Ishikawa (cell line): ENCODE measurements around the gene GTF3C6.
A peak's percentile ranks its signal among the peaks of the same experiment; 100 is the strongest.

Experiments used
- CEBPB ChIP-seq: IDR thresholded peaks from 2 replicates; pipeline ENCODE4 v1.6.1; 2012
- CREB1 ChIP-seq: IDR thresholded peaks from 2 replicates; pipeline ENCODE4 v1.6.1; 2012; ENCODE audit warnings: low read depth
- EGR1 ChIP-seq: IDR thresholded peaks from 2 replicates; pipeline ENCODE4 v1.6.1; 2012
- EP300 ChIP-seq: IDR thresholded peaks from 2 replicates; pipeline ENCODE4 v1.6.1; 2012; ENCODE audit warnings: borderline replicate concordance
- FOXM1 ChIP-seq: IDR thresholded peaks from 2 replicates; pipeline ENCODE4 v1.6.1; 2012; ENCODE audit warnings: low read depth, borderline replicate concordance
- MAX ChIP-seq: IDR thresholded peaks from 2 replicates; pipeline ENCODE4 v1.6.1; 2012
- NFIC ChIP-seq: IDR thresholded peaks from 2 replicates; pipeline ENCODE4 v1.6.1; 2012
- RAD21 ChIP-seq: IDR thresholded peaks from 2 replicates; pipeline ENCODE4 v1.6.1; 2012; ENCODE audit warnings: low read depth
- TAF1 ChIP-seq: IDR thresholded peaks from 2 replicates; pipeline ENCODE4 v1.6.1; 2012; ENCODE audit warnings: low read depth, mild to moderate bottlenecking
- TCF12 ChIP-seq: IDR thresholded peaks from 2 replicates; pipeline ENCODE4 v1.6.1; 2012; ENCODE audit warnings: low read depth
- TEAD4 ChIP-seq: IDR thresholded peaks from 2 replicates; pipeline ENCODE4 v1.6.1; 2012
- YY1 ChIP-seq: IDR thresholded peaks from 2 replicates; pipeline ENCODE4 v1.6.1; 2012; ENCODE audit warnings: low read depth
- ZBTB7A ChIP-seq: IDR thresholded peaks from 2 replicates; pipeline ENCODE4 v1.6.1; 2012; ENCODE audit warnings: low read depth
- TF ChIP-seq, protein P1 (sequence below): IDR thresholded peaks from 2 replicates; pipeline ENCODE4 v1.6.1; 2012; ENCODE audit warnings: low read depth, mild to moderate bottlenecking
- TF ChIP-seq, protein P2 (sequence below): IDR thresholded peaks from 2 replicates; pipeline ENCODE4 v1.6.1; 2012

GTF3C6 gene

GRCh38 chr6:111002350-111002749 is 43.8 kb downstream of the GTF3C6 start:
- TF ChIP-seq CREB1 (no peak), FOXM1 (no peak), EP300 (no peak), ZBTB7A (no peak), NFIC (no peak), RAD21 (no peak), EGR1 (no peak), YY1 (no peak), MAX (no peak), CEBPB (no peak), TCF12 (no peak), TEAD4 (no peak)
- TF ChIP-seq, protein P1, sequence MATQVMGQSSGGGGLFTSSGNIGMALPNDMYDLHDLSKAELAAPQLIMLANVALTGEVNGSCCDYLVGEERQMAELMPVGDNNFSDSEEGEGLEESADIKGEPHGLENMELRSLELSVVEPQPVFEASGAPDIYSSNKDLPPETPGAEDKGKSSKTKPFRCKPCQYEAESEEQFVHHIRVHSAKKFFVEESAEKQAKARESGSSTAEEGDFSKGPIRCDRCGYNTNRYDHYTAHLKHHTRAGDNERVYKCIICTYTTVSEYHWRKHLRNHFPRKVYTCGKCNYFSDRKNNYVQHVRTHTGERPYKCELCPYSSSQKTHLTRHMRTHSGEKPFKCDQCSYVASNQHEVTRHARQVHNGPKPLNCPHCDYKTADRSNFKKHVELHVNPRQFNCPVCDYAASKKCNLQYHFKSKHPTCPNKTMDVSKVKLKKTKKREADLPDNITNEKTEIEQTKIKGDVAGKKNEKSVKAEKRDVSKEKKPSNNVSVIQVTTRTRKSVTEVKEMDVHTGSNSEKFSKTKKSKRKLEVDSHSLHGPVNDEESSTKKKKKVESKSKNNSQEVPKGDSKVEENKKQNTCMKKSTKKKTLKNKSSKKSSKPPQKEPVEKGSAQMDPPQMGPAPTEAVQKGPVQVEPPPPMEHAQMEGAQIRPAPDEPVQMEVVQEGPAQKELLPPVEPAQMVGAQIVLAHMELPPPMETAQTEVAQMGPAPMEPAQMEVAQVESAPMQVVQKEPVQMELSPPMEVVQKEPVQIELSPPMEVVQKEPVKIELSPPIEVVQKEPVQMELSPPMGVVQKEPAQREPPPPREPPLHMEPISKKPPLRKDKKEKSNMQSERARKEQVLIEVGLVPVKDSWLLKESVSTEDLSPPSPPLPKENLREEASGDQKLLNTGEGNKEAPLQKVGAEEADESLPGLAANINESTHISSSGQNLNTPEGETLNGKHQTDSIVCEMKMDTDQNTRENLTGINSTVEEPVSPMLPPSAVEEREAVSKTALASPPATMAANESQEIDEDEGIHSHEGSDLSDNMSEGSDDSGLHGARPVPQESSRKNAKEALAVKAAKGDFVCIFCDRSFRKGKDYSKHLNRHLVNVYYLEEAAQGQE: no peak
- TF ChIP-seq, protein P2, sequence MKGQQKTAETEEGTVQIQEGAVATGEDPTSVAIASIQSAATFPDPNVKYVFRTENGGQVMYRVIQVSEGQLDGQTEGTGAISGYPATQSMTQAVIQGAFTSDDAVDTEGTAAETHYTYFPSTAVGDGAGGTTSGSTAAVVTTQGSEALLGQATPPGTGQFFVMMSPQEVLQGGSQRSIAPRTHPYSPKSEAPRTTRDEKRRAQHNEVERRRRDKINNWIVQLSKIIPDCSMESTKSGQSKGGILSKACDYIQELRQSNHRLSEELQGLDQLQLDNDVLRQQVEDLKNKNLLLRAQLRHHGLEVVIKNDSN: no peak

DNA sequence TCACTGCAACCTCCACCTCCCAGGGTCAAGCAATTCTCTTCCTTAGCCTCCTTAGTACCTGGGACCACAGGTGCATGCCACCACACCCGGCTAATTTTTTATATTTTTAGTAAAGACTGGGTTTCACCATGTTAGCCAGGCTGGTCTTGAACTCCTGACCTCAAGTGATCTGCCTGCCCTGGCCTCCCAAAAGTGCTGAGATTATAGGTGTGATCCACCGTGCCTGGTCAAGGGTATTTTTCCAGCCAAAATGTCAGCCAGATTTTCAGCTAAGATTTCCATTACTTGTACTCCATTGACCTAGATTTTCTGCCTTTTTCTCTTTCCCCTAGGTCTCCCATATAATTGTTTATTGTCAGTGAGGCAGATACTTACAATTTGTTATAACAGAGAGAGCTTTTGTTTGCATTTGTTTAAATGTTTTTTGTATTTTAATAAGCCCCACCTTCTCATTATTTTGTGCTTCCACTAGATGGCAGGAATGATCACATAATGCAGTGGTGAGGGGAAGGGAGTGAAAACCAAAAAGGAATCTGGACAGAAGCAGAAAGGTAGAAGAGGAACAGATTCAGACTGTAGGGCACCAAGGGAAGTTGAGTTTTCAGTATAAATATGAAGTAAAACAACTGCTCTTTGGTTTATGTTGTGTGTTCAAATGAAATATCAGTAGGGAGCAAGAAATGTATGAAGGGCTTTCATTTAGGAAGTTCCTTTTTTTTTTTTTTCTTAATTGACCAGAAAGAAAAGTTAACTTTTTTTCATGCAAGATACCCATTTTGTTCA is 53.0 kb downstream of the GTF3C6 start:
- TF ChIP-seq TAF1 (no peak), RAD21 (peak; percentile 64)

- TF ChIP-seq CREB1: no peak
- TF ChIP-seq, protein P2: no peak
- TF ChIP-seq, protein P1: no peak
- TF ChIP-seq RAD21: no peak
- no peak for TF ChIP-seq MAX
- no peak for TF ChIP-seq FOXM1
- no peak for TF ChIP-seq TAF1
- no peak for TF ChIP-seq EGR1
- TF ChIP-seq ZBTB7A: no peak
- TF ChIP-seq TCF12: no peak
These were observed 53.6 kb downstream of the GTF3C6 start for GRCh38 chr6:111012143-111012452.

DNA sequence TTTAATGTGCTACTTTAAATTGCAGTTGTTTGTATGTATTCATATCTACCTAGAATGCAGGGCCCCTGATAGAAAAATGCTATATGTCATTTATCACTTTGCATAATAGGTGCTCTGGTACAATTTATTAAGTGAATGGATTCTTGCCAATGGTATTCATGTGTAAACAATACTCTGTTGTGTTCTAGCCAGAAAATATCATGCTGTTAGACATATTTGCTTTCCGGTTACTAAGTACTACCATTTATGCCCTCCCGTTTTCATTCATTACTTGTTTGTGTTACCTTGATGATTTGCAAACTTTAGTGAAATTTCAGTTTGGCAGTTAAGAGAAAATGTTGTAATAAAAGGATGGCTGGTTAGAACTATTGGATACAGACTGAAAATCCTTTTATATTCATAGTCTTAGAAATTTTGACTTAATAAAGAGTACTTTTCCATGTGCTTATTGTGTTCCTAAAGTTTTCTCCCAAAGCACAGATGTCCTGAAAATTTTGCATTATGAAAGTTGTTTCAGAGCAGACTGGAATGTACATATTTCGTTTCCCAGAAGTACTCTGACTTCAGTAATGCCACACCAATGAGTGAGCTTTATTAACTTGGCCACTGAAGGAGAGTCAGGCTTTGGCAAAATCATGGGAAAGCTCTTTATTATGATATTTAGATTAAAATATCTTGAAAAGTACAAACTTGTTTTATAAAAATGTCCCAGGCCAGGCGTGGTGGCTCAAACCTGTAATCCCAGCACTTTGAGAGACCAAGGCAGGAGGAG is 54.8 kb downstream of the GTF3C6 start:
- TF ChIP-seq NFIC (peak; percentile 60; the same call in 1 of the 2 replicates), RAD21 (no peak)

- TF ChIP-seq RAD21 (no peak), EP300 (no peak), TAF1 (no peak), CREB1 (no peak), MAX (no peak), YY1 (no peak), TCF12 (no peak), ZBTB7A (no peak), NFIC (no peak), CEBPB (no peak), FOXM1 (no peak), TEAD4 (no peak), EGR1 (no peak)
- TF ChIP-seq, protein P2: no peak
- TF ChIP-seq, protein P1: no peak
These were observed 57.1 kb downstream of the GTF3C6 start for GRCh38 chr6:111015389-111016124.
